Astrocyte of the hippocampus (primary cell): ENCODE measurements around the gene GASK1A.
A peak's percentile ranks its signal among the peaks of the same experiment; 100 is the strongest.
"Not testable (repeated sequence)": the region's sequence is repeated elsewhere in the genome, so short reads cannot be mapped to it uniquely, and the experiment has no call there.

Experiments
- DNase-seq: peaks from one replicate; pipeline ENCODE4 v3.0.0; 2011; ENCODE audit warnings: low read depth, low spot score

Gene GASK1A

DNA sequence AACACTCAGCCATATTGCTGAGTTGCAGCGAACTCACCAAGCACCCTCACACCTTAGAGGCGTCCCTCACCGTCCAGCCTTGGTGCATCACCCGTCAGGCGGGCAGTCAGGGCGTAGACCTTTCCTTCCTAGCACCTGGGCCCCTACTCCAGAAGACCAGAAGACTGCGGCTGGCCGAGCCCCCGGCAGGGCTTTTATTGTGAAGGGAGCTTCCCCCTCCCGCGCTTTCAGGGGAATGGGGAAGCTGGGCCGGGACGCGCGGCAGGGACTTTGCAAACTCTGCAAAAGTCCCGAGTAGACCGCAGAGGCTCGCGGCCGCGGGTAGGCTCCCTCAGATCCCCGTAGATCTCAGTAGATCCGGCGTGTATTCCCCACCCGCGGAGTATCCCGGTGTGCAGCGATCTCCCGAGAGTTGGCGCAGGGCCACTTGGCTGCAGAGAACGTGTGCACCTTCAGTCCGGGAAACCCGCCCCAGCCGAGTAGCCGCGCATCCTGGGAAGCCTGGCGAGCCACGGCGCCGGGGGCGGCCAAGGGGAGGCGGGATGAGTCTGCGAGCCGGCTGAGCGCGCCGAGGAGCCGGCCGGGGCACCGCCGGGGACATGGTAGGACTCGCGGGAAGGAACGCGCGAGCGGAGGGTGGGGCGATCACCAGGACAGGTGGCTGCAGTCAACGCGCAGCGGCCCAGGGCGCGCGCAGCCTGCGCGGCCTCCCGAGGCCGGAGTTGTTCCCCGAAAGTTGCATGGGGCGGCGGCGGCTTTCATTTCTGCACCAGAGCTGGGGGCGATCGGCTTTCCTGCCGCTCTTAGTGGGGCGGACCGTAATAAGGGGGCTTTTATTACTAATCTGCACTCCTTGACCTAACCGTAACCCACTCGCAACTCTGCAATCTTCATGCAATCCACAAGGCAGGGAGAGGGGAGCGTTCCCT lies at the start of gene GASK1A:
TSS of gene GASK1A (plus strand) at position 268 of the 929 bp plus-strand sequence. CDS start at position 600, 332 bp downstream.
- DNase-seq: peak; percentile 56

DNA sequence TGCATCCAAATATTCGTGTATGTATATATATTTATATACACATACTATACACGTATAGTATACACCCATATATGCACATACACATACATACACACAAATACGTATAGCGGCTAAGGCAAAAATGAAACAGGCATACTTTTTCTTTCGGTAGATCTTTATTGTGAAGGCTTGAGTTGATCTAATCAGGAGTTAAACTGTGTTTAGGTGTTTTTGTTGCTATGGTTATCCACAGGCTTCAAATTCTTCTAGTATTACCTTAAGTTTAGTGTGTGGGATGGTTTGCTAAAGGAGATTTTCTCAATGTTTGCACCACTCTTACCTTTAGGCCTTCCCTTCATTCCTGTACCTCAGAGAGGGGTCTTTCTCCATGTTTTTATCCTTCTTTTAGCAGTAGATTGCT lies 45.0 kb upstream of the GASK1A start:
- DNase-seq: no peak

DNA sequence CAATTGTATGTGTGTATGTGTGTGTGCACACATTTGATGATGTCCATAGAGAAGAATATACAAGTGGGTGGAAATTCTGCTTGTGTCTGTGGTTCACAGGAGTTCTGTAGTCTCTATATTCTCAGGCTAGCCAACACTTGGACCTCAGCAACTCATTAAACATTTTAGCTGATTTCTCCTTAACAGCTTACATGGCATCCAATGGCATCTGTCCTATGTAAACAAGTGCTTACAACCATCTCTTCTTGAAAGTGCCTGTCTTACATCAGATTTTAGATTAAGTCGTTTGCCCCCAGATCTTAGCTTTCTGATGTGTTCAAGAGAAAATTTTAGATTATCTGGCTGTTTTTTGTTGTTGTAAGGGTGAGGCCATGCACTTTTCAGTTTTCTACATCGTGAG lies 44.2 kb upstream of the GASK1A start:
- DNase-seq: no peak

DNA sequence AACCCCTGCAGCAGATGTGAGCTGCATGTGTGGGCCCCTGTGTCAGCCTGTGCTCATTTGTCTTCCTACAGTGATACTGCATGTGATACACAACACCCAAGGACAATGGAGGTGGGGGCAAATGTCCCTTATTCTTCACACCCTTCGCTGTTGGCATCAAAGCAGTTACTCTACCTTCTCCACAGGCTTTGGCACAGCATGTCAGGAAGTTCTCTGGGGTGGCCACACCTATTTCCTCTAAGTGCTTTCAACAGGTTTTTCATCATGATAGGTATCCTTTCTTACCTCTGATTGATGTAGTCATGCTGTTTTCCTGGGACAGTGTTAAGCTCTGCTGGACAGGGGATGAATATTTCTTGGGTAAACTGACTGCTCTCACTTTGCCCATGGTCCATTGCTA lies 43.6 kb upstream of the GASK1A start:
- no peak for DNase-seq

DNA sequence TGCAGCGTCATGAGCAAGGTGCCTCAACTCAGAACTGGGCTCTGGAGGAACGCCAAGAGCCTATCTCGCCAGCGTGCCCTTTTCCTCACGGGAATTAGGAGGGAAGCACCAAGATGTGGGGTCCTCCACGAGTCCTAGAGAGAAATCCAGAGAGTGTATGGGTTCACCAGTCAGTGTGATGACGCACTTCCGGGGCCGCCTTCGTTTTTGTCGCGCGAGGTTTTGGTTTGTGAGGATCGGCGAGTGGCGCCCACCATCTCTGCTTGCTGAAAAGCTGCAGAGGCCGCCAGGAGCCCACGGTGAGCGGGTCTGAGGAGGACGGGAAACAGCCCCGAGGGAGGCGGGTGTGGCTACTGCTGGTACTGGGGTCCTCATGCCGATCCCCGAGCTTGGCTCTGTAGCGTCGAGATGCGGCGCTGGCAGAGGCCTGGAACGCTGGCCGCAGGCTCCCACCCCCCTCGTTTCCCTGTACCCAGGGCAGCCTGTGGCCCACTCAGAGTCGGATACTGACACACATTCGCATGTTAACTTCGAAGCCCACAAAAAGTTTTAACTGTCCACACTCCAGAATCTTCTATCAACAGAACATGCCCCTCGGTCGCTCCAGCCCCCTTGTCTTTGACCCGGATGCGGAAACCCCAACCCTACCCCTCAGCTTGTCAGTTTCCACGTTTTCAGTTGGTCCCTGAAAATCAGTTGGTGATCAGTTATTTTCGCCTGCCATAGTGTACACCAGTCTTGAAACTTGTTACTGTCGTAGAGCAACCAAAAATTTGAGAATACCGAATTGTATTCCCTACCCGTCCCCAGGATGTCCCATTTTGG lies 42.7 kb upstream of the GASK1A start:
- peak; percentile 46 for DNase-seq

DNA sequence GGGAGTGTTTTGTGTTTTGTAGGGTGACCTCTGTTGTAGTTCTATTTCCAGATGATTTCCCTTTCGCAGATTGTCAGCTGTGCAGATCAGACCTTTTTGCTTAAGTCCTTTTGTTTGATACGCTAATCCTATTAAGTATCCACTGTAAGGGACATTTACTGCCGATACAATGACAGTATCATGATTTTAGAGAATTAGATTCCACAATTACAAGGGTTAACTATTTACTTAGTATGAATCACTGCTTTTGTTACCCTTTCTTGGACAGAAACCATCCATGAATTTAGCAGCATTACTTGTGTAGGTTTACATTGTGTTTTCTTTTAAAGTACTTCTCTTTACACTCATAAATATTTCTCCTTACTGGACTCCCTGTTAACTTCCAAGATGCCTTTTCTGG lies 41.8 kb upstream of the GASK1A start:
- DNase-seq: no peak

DNA sequence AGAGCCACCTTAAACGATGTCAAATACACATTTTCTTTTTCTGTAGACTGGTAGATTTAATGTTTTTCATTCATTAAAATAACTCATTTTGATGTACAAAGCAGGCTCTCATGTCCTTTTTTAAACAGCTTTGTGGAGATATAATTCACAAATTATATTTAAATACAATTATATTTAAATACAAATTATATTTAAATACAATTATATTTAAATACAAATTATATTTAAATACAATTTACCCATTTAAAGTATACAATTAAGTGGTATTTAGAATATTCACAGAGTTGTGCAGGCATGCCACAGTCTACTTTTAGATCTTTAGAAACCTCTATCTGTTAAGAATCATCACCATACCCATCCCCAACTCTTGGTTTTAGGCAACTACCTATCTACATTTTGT lies 36.4 kb upstream of the GASK1A start:
- DNase-seq: no peak

DNA sequence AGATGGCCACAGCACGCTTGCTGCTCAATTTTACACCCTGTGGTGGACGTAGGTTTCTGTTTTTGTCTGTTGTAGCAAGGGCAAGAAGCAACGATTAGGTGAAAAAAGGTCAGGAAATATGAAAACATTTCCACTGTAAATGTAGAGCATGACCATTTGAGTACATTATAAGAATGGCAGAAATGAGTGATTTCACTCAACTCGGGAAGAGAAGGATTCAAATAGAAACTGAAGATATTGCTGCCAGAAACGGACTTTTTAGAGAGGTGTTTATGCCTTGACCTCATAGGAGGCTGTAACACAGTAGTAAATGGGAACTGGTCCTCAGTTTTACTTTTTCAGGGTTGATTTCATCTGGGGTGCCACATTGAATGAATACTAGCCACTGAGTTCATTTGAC lies 33.1 kb upstream of the GASK1A start:
- no peak for DNase-seq

DNA sequence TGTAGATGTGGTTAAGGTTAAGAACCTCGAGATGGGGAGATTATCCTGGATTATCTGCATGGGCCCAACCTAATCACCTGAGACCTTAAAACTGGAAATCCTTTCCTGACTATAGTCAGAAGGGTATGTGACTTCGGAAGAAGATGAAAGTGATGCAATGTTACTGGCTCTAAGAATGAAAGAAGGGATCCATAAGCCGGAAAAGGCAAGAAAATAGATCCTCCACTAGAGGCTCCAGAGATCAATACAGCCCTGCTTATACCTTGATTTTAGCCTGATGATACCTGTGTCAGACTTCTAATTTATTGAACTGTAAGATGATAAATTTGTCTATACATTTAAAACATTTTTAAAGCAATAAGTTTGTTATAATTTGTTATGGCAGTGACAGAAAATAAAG lies 21.5 kb upstream of the GASK1A start:
- no peak for DNase-seq

DNA sequence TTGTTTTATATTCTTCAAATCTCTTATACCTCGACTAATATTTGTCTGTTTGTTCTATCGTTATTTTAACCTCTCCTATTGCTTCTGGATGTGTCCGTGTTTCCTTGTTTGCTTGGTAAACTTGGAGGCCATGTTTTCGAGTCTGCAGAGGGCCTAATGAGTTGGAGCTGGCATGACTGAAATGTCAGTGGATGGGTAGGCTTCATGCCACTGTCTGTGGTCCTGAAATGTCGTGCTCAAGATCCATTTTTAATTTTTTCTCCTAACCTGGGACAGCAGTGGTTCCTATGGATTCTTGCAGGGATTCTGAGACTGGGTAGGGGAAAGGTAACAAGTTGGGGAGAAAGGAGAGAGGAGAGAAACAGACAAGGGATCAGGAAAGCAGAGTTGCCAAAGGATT lies 18.8 kb upstream of the GASK1A start:
- peak; percentile 44 for DNase-seq

DNA sequence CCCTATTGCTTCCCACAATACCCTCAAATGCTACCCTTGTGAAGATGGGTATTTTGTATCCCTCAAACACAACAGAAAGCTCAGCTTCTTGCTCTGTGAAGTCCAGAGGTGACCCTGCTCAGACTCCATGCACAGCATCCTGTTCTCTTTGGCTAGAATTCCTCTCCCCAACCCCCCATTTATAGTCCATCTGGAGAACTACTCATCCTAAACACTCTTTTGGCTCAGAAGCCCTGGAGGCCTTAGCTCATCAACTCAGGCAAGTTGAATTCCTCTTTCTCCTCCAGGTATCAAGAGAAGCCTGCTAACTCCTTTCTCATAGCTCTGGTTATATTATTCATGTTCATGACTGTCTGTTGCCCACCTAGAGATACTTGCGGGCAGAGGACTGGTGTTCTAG lies 18.3 kb upstream of the GASK1A start:
- DNase-seq: no peak

DNA sequence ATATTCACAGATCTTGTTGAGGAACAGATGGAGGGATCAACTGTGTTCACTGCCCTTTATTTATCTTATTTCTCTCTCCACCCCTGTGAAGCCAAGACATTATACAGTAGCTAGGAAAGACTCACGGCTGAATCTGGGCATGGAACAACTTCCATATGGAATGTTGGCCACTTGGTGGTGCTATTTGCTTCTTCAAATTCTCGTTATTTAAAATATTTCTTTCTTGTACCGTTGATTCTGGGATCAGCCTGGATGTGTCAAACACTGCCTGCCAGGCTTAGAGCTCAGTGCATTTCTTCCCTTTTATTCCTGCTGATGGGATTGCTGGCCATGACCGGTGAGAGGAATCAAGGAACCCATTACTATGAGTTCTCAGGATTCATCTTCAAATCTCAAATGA lies 17.5 kb upstream of the GASK1A start:
- peak; percentile 72 for DNase-seq

DNA sequence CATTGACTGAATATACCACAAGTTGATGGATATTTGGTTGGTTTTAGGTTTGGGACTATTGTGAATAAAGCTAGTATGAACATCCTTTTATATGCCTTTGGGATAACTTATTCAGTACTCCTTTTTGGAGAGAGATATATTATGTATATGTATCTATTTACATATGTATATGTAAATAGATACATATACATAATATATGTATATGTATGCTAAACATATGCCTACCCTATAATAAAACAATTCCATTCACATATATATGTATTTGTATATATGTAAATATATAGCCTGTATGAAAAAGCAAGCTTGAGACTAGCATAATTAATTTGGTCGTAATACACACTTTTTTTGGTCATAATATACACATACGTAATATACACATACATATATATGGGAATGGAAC lies 15.8 kb upstream of the GASK1A start:
- DNase-seq: no peak

DNA sequence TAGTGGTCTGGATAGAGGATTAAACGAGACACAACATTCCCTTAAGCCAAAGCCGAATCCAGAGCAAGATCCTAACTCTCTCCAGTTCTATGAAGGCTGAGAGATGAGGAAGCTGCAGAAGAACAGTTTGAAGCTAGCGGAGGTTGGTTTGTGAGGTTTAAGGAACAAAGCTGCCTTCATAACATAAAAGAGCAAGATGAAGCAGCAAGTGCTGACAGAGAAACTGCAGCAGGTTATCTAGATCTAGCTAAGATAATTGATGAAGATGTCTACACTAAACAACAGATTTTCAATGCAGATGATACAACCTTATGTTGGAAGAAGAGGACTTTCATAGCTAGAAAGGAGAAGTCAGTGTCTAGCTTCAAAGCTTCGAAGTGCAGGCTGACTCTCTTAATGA lies 14.8 kb upstream of the GASK1A start:
- DNase-seq: no peak

DNA sequence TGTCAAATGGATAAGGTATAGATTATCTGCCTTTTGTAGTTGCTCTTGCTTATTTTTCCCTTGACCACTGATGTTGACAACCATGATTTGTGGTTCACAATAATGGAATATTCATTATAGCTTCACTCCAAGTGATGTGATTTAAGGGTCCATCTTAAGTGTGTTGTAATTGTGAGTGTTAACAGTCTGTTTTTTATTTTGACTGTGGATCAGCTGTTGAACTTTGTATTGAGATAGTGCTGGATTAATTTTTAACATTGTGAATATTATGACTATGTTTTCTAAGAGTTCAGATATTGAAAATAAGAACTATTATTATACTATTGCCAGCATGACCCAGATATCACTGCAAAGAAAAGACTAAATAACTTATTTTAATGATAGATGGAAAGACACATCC lies 8.6 kb upstream of the GASK1A start:
- no peak for DNase-seq

DNA sequence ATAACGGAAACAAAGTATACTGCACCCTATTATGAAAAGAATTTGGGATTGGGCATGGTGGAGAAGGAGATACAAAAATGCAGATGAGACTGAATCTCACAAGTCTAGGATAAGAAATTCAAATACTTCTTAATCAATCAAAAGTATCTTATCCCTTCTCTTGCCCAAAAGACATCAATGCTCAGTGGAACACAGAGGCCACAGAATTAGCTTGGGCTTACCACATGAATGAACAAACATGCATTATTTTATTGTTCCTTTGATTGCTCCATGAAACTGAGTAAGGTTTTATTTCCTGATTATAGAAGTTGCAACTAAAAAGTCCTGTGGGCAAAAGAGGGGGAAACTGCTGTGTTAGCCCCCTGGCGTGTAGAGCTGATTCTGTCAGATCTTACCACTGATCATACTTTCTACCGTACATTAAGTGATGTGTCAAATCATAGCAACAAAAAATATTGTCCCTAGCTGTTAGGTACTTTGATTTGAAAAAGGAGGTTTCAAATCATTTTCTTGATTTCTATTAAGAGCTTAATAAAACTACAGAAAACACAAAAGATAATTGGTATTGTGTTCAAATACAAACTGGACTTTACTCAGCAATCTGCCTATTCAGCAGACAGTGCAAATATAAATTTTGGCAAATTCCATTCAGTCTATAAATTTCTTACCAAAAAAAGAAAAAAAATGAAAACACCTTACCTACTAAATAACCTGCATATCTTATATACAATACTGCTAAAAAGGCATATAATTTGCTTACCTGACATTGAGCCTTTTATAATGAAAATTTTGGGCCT lies 7.9 kb upstream of the GASK1A start:
- DNase-seq: no peak

DNA sequence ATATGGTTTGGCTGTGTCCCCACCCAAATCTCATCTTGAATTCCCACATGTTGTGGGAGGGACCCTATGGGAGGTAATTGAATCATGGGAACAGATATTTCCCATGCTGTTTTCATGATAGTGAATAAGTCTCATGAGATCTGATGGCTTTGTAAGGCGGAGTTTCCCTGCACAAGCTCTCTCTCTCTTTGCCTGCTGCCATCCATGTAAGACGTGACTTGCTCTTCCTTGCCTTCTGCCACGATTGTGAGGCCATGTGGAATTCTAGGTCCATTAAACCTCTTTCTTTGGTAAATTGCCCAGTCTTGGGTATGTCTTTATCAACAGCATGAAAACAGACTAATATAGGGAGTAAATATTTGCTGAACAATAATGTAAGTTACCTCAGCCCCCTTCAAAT lies 4.2 kb upstream of the GASK1A start:
- not testable (repeated sequence) for DNase-seq

DNA sequence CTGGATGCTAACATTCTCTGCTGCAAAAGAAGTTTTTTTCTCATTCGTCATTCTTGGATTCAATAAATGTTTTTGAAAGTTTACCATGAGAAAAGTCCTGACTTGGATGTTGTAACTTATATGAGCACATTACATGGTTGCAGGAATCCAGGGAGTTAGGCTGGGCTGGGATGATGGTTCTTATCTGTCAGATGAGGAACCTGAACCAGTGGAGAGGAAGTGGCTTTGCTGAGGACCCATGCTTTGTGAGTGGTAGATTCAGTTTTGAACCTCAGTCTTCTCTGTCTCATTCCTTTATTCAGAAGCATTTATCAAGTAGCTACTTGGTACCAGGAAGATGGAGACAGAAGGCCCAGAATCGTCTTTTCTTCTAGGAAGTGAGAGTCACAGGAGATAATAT lies 3.7 kb upstream of the GASK1A start:
- DNase-seq: no peak

DNA sequence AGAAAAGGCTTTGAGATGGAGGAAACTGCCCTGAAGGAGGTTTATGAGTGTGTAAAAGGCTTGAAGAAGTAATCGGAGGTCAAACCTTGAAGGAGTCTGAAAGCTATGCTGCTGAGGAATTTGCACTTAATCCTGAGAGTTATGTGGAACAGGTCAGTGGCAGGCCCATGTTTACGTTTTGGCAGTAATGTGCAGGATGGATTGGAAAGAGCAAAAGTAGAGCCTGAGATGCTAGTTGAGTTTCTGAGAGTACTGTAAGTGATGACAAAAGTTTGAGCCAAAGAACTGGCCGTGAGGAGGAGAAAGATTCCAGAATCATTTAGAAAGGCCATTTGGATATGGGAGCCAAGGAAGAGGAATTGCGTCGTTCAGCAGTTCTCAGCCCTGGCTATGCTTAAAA lies 3.2 kb upstream of the GASK1A start:
- DNase-seq: no peak

DNA sequence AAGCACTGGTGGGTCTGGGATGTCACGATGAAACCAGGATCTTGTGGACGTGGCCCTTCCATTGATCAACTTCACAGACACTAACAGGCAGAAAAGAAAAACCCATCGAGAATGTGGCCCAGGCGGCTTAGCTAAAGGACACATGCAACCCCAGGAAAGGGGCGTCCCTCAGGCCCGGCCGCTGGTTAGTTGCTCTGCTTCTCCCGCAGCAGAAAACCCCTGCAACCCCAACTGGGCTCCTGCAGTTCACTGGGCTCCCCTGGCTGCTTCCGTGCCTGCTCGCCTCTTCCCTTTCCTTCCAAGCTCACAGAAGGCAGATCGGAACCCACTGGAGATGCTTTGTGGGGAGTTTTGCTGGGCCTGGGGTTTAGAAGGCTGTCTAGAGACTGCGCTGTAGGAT lies 1.1 kb downstream of the GASK1A start:
- DNase-seq: no peak

DNA sequence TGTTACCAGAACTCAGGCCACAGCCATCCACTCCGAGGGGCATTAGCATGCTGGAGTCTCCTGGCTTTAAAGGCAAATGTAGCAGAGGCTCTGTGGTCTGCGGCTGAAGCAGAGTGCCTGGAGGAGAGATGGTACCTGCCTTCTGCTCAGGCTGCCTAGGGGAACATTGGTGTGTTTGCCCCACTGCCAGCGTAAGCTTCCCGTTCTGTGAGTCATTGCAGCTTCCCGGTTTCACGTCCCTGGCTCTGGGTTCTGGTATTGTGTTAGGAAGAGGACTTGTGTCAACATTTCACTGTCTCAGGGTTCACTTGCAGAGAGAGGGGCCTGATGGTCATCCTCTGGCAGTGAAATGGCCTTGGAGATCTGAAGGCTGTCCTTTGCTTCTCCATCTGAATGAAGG lies 1.8 kb downstream of the GASK1A start:
- DNase-seq: no peak
